Keratinocyte (primary cell): ENCODE results near the gene SHROOM3. TPM values are rescaled to one million over a fixed set of nuclear protein-coding genes. Genes with fewer than 3 reads are reported as not detected.

Experiments used
- DNase-seq: peaks from one replicate; pipeline ENCODE4 v3.0.0-alpha.2; 2011; ENCODE audit warnings: low read depth, missing footprints, low spot score
- FAIRE-seq: peaks from 2 replicates; lab custom pipeline; 2011; peaks lifted over from hg19 to GRCh38; lab: Jason Lieb, UNC
- H2AFZ ChIP-seq: 2 replicates; pipeline ENCODE4 v1.6.0; 2012; ENCODE audit warnings: low read length, control low read depth, inconsistent platforms; ENCODE audit not compliant: control insufficient read depth
- H3K27ac ChIP-seq: 2 replicates; pipeline ENCODE4 v1.5.1; 2011; ENCODE audit warnings: low read length; ENCODE audit not compliant: control insufficient read depth, insufficient read depth
- H3K27me3 ChIP-seq: 3 replicates; pipeline ENCODE4 v1.6.0; 2011; ENCODE audit warnings: low read length; ENCODE audit not compliant: control insufficient read depth, insufficient read depth; ENCODE audit errors: extremely low read depth
- H3K36me3 ChIP-seq, 2 experiments: 2 replicates in 1 of 2; 3 replicates in 1 of 2; pipeline ENCODE4 v1.5.1; 2011; ENCODE audit warnings: low read length in 2 of 2, mild to moderate bottlenecking in 1 of 2; ENCODE audit not compliant: control insufficient read depth in 2 of 2, insufficient read depth in 2 of 2; ENCODE audit errors: extremely low read depth in 1 of 2
- H3K4me1 ChIP-seq: 3 replicates; pipeline ENCODE4 v1.5.1; 2011; ENCODE audit warnings: low read length; ENCODE audit not compliant: control insufficient read depth, insufficient read depth; ENCODE audit errors: extremely low read depth
- H3K4me2 ChIP-seq: 3 replicates; pipeline ENCODE4 v1.6.0; 2011; ENCODE audit warnings: low read depth, low read length; ENCODE audit not compliant: control insufficient read depth, insufficient read depth; ENCODE audit errors: extremely low read depth
- H3K4me3 ChIP-seq, 3 experiments: fragments of 200-600 bp in 1 of 3; sonication (generic) in 1 of 3; 2 replicates in 2 of 3; 3 replicates in 1 of 3; pipeline ENCODE4 v1.5.1; 2011 to 2016; ENCODE audit warnings: low read length in 3 of 3, mild to moderate bottlenecking in 3 of 3, control low read depth in 2 of 3, inconsistent platforms in 1 of 3, low read depth in 1 of 3, mixed read lengths in 1 of 3, mixed run types in 1 of 3, moderate library complexity in 1 of 3; ENCODE audit not compliant: control insufficient read depth in 2 of 3, insufficient read depth in 2 of 3; ENCODE audit errors: extremely low read depth in 1 of 3
- H3K79me2 ChIP-seq: 2 replicates; pipeline ENCODE4 v1.6.0; 2012; ENCODE audit warnings: low read length; ENCODE audit not compliant: control insufficient read depth, insufficient read depth
- H3K9ac ChIP-seq: 3 replicates; pipeline ENCODE4 v1.6.0; 2011; ENCODE audit warnings: low read length; ENCODE audit not compliant: control insufficient read depth, insufficient read depth; ENCODE audit errors: extremely low read depth
- H3K9me1 ChIP-seq: 3 replicates; pipeline ENCODE4 v1.6.0; 2011; ENCODE audit warnings: low read length; ENCODE audit not compliant: control insufficient read depth, insufficient read depth; ENCODE audit errors: extremely low read depth
- H3K9me3 ChIP-seq: 2 replicates; pipeline ENCODE4 v1.5.1; 2012; ENCODE audit warnings: low read depth, low read length; ENCODE audit not compliant: control insufficient read depth
- H4K20me1 ChIP-seq: 3 replicates; pipeline ENCODE4 v1.6.0; 2011; ENCODE audit warnings: low read length; ENCODE audit not compliant: control insufficient read depth, insufficient read depth; ENCODE audit errors: extremely low read depth
- CTCF ChIP-seq, 3 experiments: IDR thresholded peaks in 1 of 3; conservative IDR thresholded peaks in 1 of 3; optimal IDR thresholded peaks in 1 of 3; 2 replicates in 2 of 3; 3 replicates in 1 of 3; pipeline versions ENCODE3 to v1.5.1; 2011; ENCODE audit warnings: low read length in 3 of 3, mild to moderate bottlenecking in 3 of 3, moderate library complexity in 2 of 3, control low read depth in 1 of 3, inconsistent platforms in 1 of 3; ENCODE audit not compliant: insufficient read depth in 2 of 3; ENCODE audit errors: extremely low read depth in 1 of 3
- EZH2 ChIP-seq: IDR thresholded peaks from one replicate; pipeline ENCODE4 v1.6.1; 2012; ENCODE audit warnings: inconsistent platforms, mild to moderate bottlenecking, low read length, moderate library complexity
- dilution Hi-C: fragments of 300-500 bp; cut with MboI; formaldehyde crosslinking; loops from one replicate; pipeline ENCODE4 v1.7.0; 2020; ENCODE audit warnings: low sequenced_read_pairs; ENCODE audit not compliant: extremely low pct_ligation_motif_present
- polyA plus RNA-seq, 5 experiments: library from polyadenylated mRNA; depleted of rRNA in 3 of 5; stranded (reverse) in 3 of 5; stranded (forward) in 1 of 5; unstranded in 1 of 5; fragments of >200 nt; gene quantifications; 1 replicate in 1 of 5; 2 replicates in 3 of 5; 3 replicates in 1 of 5; pipeline versions ENCODE4 v1.2.1 to v1.2.3, GENCODE V29; 2011 to 2012; ENCODE audit warnings: missing spikeins in 2 of 5, low read depth in 1 of 5, low replicate concordance in 1 of 5

Gene SHROOM3
- polyA plus RNA-seq, 1 donor (not counting 4 experiments of a cell fraction or from before 2014, with no cell fraction given) = 4.9 TPM

GRCh38 chr4:76499461-76499860, 64.4 kb downstream of the SHROOM3 start:
- Histone ChIP-seq H3K36me3 (no peaks in the 10 kb centered on the region), H2AFZ (no peak overlapping the region), H3K9ac (no peak overlapping the region), H3K27ac (no peak overlapping the region), H3K4me1 (no peaks in the 10 kb centered on the region), H3K9me1 (no peaks in the 10 kb centered on the region), H4K20me1 (no peaks in the 10 kb centered on the region), H3K4me2 (no peak overlapping the region), H3K4me3 (no peak overlapping the region), H3K9me3 (no peaks in the 10 kb centered on the region), H3K27me3 (peaks cover 6% of the 10 kb centered on the region), H3K79me2 (no peaks in the 10 kb centered on the region)
- FAIRE-seq (no peak), DNase-seq (no peak)
- dilution Hi-C loops = no loop called here
- TF ChIP-seq EZH2 = no peak

DNA sequence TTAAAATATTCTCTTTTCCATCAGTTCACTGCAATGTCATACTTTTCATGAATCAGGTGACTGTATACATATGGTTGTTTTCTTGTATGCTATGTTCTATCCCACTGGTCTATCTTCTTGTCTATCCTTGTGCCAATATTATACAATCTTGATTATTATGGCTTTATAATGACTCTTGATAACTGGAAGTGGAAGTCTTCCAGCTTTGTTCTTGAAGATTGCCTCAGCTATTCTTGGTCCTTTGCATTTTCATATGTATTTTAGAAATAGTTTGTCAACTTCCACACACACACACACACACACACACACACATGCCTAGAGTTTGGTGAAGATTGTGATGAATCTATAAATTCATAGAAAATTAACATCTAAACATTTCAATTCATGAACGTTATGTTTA, 67.9 kb downstream of the SHROOM3 start:
- Histone ChIP-seq H3K9me1 (no peaks in the 10 kb centered on the region), H3K4me3 (no peak overlapping the region), H3K36me3 (no peaks in the 10 kb centered on the region), H4K20me1 (no peaks in the 10 kb centered on the region), H3K9ac (no peak overlapping the region), H3K9me3 (no peaks in the 10 kb centered on the region), H3K4me2 (no peak overlapping the region), H3K4me1 (no peaks in the 10 kb centered on the region), H3K27ac (no peak overlapping the region), H3K79me2 (no peaks in the 10 kb centered on the region), H2AFZ (no peak overlapping the region), H3K27me3 (peaks cover 6% of the 10 kb centered on the region)
- dilution Hi-C loops = loop anchor here (25.0 kb wide), 1 partner anchor 316 kb away; no protein-coding TSS in a partner anchor
- DNase-seq (no peak), FAIRE-seq (no peak)
- no peak for TF ChIP-seq EZH2
- no peak for TF ChIP-seq CTCF (optimal IDR thresholded peaks at IDR 0.05 in 1 of 3, IDR thresholded peaks at IDR 0.05 in 1 of 3, conservative IDR thresholded peaks at IDR 0.05 in 1 of 3; ENCODE audit: extremely low read depth in 1 of 3, insufficient read depth in 2 of 3, low read length in 3 of 3)
